Stomach (tissue), 4 donors: Measurements from ENCODE around the gene TP53BP2.

Source experiments
- CTCF ChIP-seq, 7 experiments: fragments of 450-650 bp in 4 of 7; fragments of 200-600 bp in 3 of 7; sonication (generic) in 3 of 7; IDR thresholded peaks; one replicate each; pipeline ENCODE4 v1.5.1; 2016 to 2019; ENCODE audit warnings: antibody characterized with exemption in 7 of 7, control low read depth in 2 of 7, mild to moderate bottlenecking in 1 of 7
- POLR2AphosphoS5 ChIP-seq, 3 donors: sonication (generic); formaldehyde crosslinking; IDR thresholded peaks; one replicate each; pipeline ENCODE4 v1.6.1; 2016; ENCODE audit warnings: antibody characterized with exemption in 3 of 3

GRCh38 chr1:223849352-223850254 is 3.9 kb upstream of the TP53BP2 start:
- TF ChIP-seq CTCF (IDR thresholded peaks at IDR 0.05), result no peak
- no peak for TF ChIP-seq POLR2AphosphoS5 (IDR thresholded peaks at IDR 0.05)
